Erythroblast (primary cell): Measurements from ENCODE around the gene CPNE9.

ENCODE experiments used
- GATA1 ChIP-seq: IDR thresholded peaks from 2 replicates; pipeline ENCODE4 v1.6.1; 2011; ENCODE audit warnings: low read depth, mild to moderate bottlenecking, control low read depth, low read length, moderate library complexity
- POLR2A ChIP-seq: IDR thresholded peaks from 2 replicates; pipeline ENCODE4 v1.6.1; 2011; ENCODE audit warnings: mild to moderate bottlenecking, low read length

- TF ChIP-seq POLR2A: no peak
- TF ChIP-seq GATA1: no peak
Measured at GRCh38 chr3:9732080-9732739, 28.6 kb downstream of the CPNE9 start.
